GM21737 (cell line): ENCODE measurements around the gene PCGF3.
"Not testable (repeated sequence)": the region's sequence is repeated elsewhere in the genome, so short reads cannot be mapped to it uniquely, and the experiment has no call there.

ENCODE experiments used
- ATAC-seq: cut with Tn5 transposase; IDR thresholded peaks from one replicate; pipeline ENCODE4 v1.9.1; 2021; ENCODE audit warnings: mild to moderate bottlenecking, moderate library complexity; ENCODE audit not compliant: unreplicated experiment

PCGF3 gene

GRCh38 chr4:740011-740410 is 34.4 kb downstream of the PCGF3 start:
- ATAC-seq, result no peak

GRCh38 chr4:740656-741282 is 35.1 kb downstream of the PCGF3 start:
- no peak for ATAC-seq

DNA sequence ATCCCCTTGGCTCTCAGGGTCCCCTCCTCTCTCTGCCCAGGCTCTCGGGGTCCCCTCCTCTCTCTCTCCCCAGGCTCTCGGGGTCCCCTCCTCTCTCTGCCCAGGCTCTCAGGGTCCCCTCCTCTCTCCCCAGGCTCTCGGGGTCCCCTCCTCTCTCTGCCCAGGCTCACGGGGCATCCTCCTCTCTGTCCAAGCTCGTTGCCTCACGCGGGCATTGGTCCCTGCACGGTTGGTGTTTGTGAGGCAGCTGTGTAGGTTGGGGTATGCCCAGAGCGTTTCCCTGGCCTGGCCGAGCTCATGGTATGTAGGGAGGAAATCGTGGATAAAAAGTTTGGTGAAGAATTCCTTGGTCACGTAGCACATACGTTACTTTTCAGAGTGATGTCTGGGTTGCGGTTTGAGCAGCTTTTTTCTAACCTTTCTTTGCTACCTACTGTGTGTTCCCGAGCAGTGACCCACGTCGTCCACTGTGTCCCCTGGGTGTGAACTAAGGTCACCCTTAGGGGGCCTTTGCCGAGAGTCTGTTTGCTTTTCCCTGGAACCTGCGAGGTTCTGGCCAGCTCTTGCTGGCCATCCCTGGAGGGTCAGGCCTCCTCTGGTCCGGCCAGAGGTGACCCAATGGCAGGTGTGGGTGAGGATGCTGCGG is 36.6 kb downstream of the PCGF3 start:
- no peak for ATAC-seq

GRCh38 chr4:742742-743311 is 37.2 kb downstream of the PCGF3 start:
- ATAC-seq, result peak; percentile 60

GRCh38 chr4:743463-744211 is 38.0 kb downstream of the PCGF3 start:
- no peak for ATAC-seq

DNA sequence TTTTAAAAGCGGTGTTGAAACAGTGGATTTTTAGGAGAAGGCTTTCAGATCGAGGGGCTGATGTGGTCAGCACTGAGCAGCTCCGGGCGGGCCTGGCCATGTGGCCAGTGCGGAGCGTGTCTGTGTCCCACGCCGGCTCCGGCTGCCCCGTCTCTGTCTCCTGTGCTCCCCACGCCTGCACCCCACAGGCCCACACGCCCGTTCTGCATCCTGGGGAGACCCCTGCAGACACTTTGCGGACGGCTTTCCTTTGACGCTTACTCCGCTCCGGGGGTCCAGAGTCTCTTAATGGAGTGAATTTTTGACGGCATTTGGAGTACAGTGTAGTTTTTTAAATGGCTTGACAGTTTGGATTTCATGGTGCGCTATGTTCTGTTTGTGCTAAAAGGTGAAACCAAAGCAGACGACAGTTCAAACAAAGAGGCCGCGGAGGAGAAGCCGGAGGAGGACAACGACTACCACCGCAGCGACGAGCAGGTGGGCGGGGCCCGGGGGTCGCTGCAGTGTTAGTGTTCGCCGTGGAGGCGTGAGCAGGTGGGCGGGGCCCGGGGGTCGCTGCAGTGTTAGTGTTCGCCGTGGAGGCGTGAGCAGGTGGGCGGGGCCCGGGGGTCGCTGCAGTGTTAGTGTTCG is 38.7 kb downstream of the PCGF3 start:
- ATAC-seq, result no peak

DNA sequence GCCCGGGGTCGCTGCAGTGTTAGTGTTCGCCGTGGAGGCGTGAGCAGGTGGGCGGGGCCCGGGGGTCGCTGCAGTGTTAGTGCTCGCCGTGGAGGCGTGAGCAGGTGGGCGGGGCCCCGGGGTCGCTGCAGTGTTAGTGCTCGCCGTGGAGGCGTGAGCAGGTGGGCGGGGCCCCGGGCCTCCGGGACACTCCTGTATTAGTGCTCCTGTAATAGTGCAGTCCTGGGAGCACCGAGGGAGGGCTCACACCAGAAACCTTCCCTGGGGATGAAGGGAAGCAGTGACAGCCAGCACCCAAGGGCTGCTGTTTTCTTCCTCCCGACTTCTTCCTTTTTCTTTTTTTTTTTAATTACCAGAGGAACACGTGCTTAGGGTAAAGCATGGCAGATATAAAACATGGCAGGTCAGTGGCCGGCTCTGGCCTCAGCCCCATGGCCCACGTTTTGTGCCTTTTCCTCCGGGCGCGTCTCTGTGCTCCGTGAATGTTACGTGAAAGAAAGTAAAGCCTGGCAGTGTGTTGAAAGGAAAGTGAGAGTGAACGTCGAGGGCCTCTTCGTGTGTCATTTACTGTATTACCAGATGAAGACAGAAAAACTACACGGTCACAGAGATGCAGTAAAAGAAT is 42.0 kb downstream of the PCGF3 start:
- no peak for ATAC-seq

DNA sequence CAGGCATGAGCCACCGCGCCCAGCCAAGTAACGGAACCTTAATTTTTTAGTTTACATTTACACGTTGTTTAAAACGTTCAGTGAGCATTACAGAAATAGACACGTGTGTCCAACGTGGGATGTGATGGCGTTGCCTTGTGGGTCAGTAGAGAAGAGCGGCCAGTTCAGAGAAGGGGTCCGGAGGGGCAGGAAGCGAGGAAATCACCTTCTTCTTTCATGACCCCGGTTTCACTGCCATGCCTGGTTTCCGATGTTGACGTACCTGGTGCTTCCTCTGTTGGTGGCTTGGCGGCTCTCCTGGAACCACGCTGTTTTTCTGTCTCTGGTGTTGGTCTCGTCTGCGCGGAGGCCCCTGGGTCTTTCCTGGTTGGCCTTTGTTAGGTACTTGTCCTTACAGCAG is 42.8 kb downstream of the PCGF3 start:
- no peak for ATAC-seq

DNA sequence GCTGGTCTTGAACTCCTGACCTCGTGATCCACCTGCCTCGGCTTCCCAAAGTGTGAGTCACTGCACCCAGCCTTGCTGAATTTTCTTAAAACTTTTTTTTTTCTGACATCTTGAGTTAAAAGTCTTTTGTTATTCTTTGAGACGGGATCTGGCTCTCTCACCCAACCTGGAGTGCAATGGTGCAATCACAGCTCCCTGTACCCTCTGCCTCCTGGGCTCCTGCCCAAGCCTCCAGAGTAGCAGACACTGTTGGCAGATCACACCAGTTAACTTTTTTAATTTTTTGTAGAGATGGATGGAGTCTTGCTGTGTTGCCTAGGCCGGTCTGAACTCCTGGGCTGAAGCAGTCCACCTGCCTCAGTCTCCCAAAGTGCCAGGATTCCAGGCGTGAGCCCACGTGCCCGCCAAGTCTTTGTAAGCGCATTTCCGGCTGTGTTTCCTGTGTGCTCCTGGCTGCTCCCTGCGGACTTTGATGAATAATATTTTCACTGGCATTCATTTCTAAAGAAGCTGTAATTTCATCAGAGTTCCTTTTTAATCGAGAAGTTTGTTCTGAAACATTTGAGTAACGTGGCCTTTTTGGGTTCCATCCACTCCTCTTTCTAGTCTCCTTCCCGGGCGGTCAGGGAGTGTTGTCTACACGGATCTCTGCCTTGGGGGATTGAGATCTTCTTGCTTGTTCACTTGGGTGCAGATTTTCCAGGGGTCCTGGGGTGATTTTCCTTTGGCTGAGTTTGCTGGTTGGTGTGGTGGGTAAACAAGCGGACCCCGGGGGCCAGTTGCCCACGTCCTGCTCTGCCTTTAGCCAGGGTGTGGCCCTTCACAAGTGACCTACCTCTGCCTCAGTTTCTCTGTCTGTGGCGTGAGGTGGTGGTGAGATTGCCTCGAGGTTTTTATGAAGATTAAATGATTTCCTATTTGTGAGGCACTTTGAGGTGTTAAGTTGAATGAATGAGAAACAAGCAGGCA is 44.4 kb downstream of the PCGF3 start:
- no peak for ATAC-seq

- ATAC-seq, result no peak
Measured at GRCh38 chr4:751676-752075, 46.0 kb downstream of the PCGF3 start.

DNA sequence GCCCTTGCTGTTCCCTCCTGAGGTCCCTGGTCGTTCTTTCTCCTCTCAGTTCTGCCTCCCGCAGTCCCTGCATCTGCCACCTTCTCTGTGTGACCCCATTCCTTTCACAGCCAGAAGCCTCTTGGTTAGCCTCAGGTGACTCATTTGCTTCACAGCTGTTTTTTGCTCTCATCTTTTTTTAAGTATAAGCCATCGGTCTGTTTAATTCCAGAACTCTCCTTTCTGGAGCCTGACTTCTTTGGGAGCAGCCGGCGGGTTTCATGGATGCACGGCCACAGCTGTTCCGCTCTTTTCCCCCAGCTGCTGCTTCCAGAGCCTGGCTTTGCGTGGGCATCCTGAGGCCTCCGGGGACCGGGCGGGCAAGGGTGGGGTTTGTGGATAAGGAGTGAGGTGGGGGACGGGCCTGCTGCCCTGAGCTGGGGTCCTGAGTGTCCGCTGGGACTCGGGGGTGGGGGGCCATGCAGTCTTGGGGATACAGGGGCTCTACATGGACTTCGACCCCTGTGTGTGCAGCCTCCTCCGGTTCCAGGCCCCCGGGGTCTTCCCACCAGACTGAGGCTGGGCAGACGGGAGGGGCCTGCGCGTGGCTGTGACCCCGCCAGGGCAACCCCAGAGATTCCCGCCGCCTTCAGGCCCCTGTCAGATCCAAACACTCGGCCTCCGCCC is 46.7 kb downstream of the PCGF3 start:
- no peak for ATAC-seq

- not testable (repeated sequence) for ATAC-seq
Measured at GRCh38 chr4:753186-753585, 47.6 kb downstream of the PCGF3 start.

DNA sequence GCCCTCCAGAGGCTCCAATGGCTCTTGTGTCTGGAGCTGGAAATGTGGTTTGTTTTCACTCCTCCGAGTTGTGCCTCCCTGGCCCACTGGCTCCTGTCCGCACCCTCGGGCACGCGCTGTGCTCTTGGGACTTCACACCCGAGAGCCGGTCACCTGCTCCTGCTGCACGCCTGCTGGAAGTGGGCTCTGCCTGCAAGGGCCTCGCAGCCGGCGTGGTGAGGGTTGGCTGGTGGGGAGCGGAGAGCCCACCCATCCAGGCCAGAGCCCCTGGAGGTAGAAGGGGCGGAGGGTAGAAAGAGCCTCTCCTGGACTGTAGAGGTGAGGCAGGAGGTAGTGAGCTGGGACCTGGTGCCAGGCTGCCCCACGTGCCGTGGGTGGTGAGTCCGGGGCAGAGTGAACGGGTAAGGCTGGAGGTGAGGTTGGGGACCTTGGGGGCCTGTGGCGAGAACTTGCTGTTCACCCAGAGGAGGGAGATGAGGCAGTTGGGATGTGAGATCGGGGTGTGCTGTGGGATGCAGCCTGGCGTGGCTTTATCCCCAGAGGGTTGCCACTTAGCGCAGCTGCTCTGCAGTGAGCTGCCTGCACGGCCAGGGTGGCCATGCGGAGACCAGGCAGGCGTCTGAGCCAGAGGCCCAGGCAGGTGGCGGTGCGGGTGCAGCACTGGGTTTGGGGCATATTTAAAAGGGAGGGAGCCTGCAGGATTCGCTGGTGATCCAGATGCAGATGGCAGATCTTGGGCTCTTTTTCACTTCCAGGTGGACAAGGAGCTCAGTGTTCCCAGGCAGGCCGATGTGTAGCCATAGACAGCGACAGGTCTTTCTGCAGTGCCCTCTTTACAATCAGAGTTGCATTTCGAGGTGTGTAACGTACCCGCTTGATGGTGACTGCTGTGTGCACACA is 48.8 kb downstream of the PCGF3 start:
- ATAC-seq, result no peak

GRCh38 chr4:757111-757510 is 51.5 kb downstream of the PCGF3 start:
- no peak for ATAC-seq

- not testable (repeated sequence) for ATAC-seq
Measured at GRCh38 chr4:759810-760209, 54.2 kb downstream of the PCGF3 start.

DNA sequence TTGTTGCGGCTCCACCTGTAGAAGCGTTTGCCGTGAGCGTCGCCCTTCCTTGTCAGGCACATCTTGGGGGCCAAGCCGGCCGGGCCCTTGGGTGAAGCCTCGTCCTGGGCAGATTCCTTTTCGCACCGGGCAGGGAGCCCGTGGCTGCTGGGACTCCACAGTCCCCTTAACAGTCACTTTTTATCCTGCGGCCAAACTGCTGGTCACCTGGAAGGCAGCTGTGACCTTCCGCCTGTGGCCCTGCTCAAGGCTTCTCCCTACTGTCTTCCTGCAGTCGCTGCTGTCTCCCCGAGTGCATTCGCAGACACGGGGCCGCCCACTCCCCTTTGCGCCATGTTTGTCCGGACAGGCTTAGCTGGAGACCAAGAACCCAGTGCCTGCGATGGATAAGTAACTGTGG is 55.0 kb downstream of the PCGF3 start:
- ATAC-seq, result no peak

GRCh38 chr4:761086-761485 is 55.5 kb downstream of the PCGF3 start:
- no peak for ATAC-seq

DNA sequence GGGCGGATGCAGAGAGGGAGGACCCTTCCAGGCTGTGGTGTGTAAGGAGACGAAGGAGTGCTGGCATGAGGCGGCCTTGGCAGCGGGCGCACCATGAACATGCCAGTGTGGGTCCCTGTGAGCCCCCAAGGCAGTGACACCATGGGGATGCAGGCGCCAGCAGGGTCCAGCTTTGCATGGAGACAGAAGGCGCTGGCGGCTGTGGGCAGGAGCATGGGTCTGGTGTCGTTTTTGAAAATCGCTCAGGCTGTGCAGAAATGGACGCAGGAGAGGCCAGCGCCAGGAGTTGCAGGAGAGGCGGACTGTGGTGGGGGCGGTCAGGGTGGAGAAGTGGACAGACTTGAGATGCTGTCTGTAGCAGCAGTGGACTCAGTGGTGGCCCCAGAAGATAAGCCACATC is 56.1 kb downstream of the PCGF3 start:
- no peak for ATAC-seq
